K562 (cell line): ENCODE data around the gene HSPA1B. TPM values are rescaled to one million over a fixed set of nuclear protein-coding genes. Genes with fewer than 3 reads are reported as not detected.
"Not testable (repeated sequence)": the region's sequence is repeated elsewhere in the genome, so short reads cannot be mapped to it uniquely, and the experiment has no call there.

ENCODE experiments used
- BCOR ChIP-seq: fragments of 450-650 bp; IDR thresholded peaks from 2 replicates; pipeline ENCODE4 v1.6.1; 2016
- HDAC2 ChIP-seq: fragments of 450-650 bp; IDR thresholded peaks from 2 replicates; pipeline ENCODE4 v1.6.1; 2016; ENCODE audit warnings: mild to moderate bottlenecking
- HEY1 ChIP-seq: fragments of 250-450 bp; sonication (Bioruptor Pico); IDR thresholded peaks from 2 replicates; pipeline ENCODE4 v1.5.0; 2020; ENCODE audit warnings: mild to moderate bottlenecking, moderate library complexity, borderline replicate concordance
- HMGN3 ChIP-seq: IDR thresholded peaks from 2 replicates; pipeline ENCODE4 v1.6.1; 2011; ENCODE audit warnings: borderline replicate concordance, low read depth, mild to moderate bottlenecking, mixed read lengths, low read length; ENCODE audit not compliant: insufficient read length; ENCODE audit errors: extremely low read depth
- PHTF2 ChIP-seq: fragments of 250-450 bp; sonication (Bioruptor Pico); IDR thresholded peaks from 2 replicates; pipeline ENCODE4 v1.5.0; 2021; ENCODE audit warnings: mild to moderate bottlenecking
- RHOXF2B ChIP-seq: fragments of 250-450 bp; sonication (Bioruptor Pico); conservative IDR thresholded peaks from 2 replicates; pipeline ENCODE4 v1.5.1; 2021
- ZNF695 ChIP-seq: fragments of 450-650 bp; formaldehyde crosslinking; IDR thresholded peaks from 2 replicates; pipeline ENCODE4 v1.4.0; 2020; ENCODE audit warnings: mild to moderate bottlenecking, moderate library complexity
- polyA plus RNA-seq, 8 experiments: library from polyadenylated mRNA; depleted of rRNA in 4 of 8; stranded (reverse) in 5 of 8; unstranded in 3 of 8; fragments of >200 nt; fragmentation: Nextera tagmentation in 2 of 8; fragmentation: Illumina TruSeq in 1 of 8; extraction: Ambion mirVana in 2 of 8; extraction: Trizol in 1 of 8; gene quantifications; 2 replicates each; pipeline versions ENCODE4 v1.2.1 to v1.2.3, GENCODE V29; 2011 to 2014; ENCODE audit warnings: inconsistent platforms in 1 of 8, missing spikeins in 1 of 8
- total RNA-seq, 7 experiments: library from RNA; depleted of rRNA in 6 of 7; stranded (reverse); fragments of >200 nt in 6 of 7; fragmentation: Illumina TruSeq in 2 of 7; extraction: Trizol in 2 of 7; gene quantifications; 2 replicates each; pipeline versions ENCODE4 v1.2.1 to v1.2.3, GENCODE V29; 2011 to 2021; ENCODE audit warnings: low replicate concordance in 1 of 7
- TF ChIP-seq, protein P1 (sequence below): IDR thresholded peaks from 2 replicates; pipeline ENCODE4 v1.6.1; 2014; ENCODE audit warnings: antibody characterized with exemption
- TF ChIP-seq, protein P2 (sequence below): sonication (generic); formaldehyde crosslinking; IDR thresholded peaks from 2 replicates; pipeline ENCODE4 v1.8.0; 2022; ENCODE audit warnings: mild to moderate bottlenecking, missing genetic modification reagents
- TF ChIP-seq, protein P3 (sequence below): sonication (generic); formaldehyde crosslinking; IDR thresholded peaks from 2 replicates; pipeline ENCODE4 v1.9.0; 2022; ENCODE audit warnings: mild to moderate bottlenecking, missing genetic modification reagents
- TF ChIP-seq, protein P4 (sequence below), 2 experiments: fragments of 450-650 bp; formaldehyde crosslinking in 1 of 2; IDR thresholded peaks; 2 replicates each; pipeline versions ENCODE4 v1.4.0 to v1.6.1; 2014 to 2020; ENCODE audit warnings: mild to moderate bottlenecking in 2 of 2, borderline replicate concordance in 1 of 2, low read depth in 1 of 2

HSPA1B gene
- total and polyA plus RNA-seq, 9 of the 15 experiments (the other 6 are each of a cell fraction or from before 2014, with no cell fraction given): 0.27 to 227 (median 51.2) TPM

DNA sequence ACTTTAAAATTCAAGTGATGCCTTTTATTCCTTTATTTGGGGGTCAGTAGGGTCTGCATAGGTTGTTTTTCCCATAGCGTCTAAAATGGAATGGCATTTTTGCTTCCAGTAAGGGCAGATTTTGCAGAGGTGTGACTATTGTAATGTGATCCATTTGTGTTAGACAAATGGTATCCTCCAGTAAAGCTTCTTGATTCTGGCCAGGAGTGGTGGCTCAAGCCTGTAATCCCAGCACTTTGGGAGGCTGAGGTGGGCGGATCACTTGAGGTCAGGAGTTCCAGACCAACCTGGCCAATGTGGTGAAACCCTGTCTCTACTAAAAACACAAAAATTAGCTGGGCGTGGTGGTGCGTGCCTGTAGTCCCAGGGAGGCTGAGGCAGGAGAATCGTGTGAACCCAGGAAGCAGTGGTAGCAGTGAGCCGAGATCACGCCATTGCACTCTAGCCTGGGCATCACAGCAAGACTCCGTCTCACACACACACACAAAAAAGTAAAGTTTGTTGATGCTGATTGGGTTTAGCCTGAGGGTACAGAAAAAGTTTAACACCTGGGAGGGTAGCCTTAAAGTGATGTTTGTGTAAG, 9.5 kb upstream of the HSPA1B start (continued):
- TF ChIP-seq, protein P1, sequence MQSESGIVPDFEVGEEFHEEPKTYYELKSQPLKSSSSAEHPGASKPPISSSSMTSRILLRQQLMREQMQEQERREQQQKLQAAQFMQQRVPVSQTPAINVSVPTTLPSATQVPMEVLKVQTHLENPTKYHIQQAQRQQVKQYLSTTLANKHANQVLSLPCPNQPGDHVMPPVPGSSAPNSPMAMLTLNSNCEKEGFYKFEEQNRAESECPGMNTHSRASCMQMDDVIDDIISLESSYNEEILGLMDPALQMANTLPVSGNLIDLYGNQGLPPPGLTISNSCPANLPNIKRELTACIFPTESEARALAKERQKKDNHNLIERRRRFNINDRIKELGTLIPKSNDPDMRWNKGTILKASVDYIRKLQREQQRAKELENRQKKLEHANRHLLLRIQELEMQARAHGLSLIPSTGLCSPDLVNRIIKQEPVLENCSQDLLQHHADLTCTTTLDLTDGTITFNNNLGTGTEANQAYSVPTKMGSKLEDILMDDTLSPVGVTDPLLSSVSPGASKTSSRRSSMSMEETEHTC: peak; percentile 56; the same call in 1 of the 2 replicates
- TF ChIP-seq HMGN3 (peak; percentile 20), HDAC2 (0 out of 2 replicates have a peak, but pooled peaks have one; percentile 2), HEY1 (CRISPR knock-in tag) (peak; percentile 64), ZNF695 (CRISPR knock-in tag) (0 out of 2 replicates have a peak, but pooled peaks have one; percentile 47), BCOR (peak; percentile 62), RHOXF2B (CRISPR knock-in tag) (peak; percentile 37; the same call in 1 of the 2 replicates), PHTF2 (CRISPR knock-in tag) (peak; percentile 85; the same call in 1 of the 2 replicates)
- TF ChIP-seq, protein P2, sequence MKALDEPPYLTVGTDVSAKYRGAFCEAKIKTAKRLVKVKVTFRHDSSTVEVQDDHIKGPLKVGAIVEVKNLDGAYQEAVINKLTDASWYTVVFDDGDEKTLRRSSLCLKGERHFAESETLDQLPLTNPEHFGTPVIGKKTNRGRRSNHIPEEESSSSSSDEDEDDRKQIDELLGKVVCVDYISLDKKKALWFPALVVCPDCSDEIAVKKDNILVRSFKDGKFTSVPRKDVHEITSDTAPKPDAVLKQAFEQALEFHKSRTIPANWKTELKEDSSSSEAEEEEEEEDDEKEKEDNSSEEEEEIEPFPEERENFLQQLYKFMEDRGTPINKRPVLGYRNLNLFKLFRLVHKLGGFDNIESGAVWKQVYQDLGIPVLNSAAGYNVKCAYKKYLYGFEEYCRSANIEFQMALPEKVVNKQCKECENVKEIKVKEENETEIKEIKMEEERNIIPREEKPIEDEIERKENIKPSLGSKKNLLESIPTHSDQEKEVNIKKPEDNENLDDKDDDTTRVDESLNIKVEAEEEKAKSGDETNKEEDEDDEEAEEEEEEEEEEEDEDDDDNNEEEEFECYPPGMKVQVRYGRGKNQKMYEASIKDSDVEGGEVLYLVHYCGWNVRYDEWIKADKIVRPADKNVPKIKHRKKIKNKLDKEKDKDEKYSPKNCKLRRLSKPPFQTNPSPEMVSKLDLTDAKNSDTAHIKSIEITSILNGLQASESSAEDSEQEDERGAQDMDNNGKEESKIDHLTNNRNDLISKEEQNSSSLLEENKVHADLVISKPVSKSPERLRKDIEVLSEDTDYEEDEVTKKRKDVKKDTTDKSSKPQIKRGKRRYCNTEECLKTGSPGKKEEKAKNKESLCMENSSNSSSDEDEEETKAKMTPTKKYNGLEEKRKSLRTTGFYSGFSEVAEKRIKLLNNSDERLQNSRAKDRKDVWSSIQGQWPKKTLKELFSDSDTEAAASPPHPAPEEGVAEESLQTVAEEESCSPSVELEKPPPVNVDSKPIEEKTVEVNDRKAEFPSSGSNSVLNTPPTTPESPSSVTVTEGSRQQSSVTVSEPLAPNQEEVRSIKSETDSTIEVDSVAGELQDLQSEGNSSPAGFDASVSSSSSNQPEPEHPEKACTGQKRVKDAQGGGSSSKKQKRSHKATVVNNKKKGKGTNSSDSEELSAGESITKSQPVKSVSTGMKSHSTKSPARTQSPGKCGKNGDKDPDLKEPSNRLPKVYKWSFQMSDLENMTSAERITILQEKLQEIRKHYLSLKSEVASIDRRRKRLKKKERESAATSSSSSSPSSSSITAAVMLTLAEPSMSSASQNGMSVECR (CRISPR knock-in tag): peak; percentile 56; the same call in 1 of the 2 replicates
- TF ChIP-seq, protein P3, sequence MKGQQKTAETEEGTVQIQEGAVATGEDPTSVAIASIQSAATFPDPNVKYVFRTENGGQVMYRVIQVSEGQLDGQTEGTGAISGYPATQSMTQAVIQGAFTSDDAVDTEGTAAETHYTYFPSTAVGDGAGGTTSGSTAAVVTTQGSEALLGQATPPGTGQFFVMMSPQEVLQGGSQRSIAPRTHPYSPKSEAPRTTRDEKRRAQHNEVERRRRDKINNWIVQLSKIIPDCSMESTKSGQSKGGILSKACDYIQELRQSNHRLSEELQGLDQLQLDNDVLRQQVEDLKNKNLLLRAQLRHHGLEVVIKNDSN (CRISPR knock-in tag): peak; percentile 24; the same call in 1 of the 2 replicates
- TF ChIP-seq, protein P4, sequence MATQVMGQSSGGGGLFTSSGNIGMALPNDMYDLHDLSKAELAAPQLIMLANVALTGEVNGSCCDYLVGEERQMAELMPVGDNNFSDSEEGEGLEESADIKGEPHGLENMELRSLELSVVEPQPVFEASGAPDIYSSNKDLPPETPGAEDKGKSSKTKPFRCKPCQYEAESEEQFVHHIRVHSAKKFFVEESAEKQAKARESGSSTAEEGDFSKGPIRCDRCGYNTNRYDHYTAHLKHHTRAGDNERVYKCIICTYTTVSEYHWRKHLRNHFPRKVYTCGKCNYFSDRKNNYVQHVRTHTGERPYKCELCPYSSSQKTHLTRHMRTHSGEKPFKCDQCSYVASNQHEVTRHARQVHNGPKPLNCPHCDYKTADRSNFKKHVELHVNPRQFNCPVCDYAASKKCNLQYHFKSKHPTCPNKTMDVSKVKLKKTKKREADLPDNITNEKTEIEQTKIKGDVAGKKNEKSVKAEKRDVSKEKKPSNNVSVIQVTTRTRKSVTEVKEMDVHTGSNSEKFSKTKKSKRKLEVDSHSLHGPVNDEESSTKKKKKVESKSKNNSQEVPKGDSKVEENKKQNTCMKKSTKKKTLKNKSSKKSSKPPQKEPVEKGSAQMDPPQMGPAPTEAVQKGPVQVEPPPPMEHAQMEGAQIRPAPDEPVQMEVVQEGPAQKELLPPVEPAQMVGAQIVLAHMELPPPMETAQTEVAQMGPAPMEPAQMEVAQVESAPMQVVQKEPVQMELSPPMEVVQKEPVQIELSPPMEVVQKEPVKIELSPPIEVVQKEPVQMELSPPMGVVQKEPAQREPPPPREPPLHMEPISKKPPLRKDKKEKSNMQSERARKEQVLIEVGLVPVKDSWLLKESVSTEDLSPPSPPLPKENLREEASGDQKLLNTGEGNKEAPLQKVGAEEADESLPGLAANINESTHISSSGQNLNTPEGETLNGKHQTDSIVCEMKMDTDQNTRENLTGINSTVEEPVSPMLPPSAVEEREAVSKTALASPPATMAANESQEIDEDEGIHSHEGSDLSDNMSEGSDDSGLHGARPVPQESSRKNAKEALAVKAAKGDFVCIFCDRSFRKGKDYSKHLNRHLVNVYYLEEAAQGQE (IDR thresholded peaks at IDR 0.05; ENCODE audit: borderline replicate concordance): not testable (repeated sequence)
- TF ChIP-seq, protein P4 (CRISPR knock-in tag; IDR thresholded peaks at IDR 0.05; ENCODE audit: low read depth): 0 out of 2 replicates have a peak, but pooled peaks have one; percentile 31
